H9 (cell line): ENCODE measurements around the gene SPTLC1. TPM values are rescaled to one million over a fixed set of nuclear protein-coding genes. Genes with fewer than 3 reads are reported as not detected.

Experiments
- DNase-seq: peaks from one replicate; pipeline ENCODE4 v3.0.0-alpha.2; 2017
- H2AFZ ChIP-seq: one replicate; pipeline ENCODE4 v1.6.1; 2013; ENCODE audit warnings: mild to moderate bottlenecking, low read length, control low read depth, moderate library complexity
- H2AK5ac ChIP-seq: 2 replicates; pipeline ENCODE4 v1.6.1; 2013; ENCODE audit warnings: low read length, control low read depth, mixed read lengths; ENCODE audit not compliant: insufficient read length
- H2BK120ac ChIP-seq: one replicate; pipeline ENCODE4 v1.6.1; 2013; ENCODE audit warnings: low read depth, mild to moderate bottlenecking, low read length, control low read depth, inconsistent platforms; ENCODE audit not compliant: poor library complexity, severe bottlenecking
- H2BK12ac ChIP-seq: 2 replicates; pipeline ENCODE4 v1.6.1; 2013; ENCODE audit warnings: low read length, control low read depth, mixed read lengths, low read depth; ENCODE audit not compliant: insufficient read length
- H2BK15ac ChIP-seq: 2 replicates; pipeline ENCODE4 v1.6.1; 2013; ENCODE audit warnings: low read depth, low read length, control low read depth
- H2BK20ac ChIP-seq: one replicate; pipeline ENCODE4 v1.6.1; 2013; ENCODE audit warnings: low read depth, mild to moderate bottlenecking, low read length, control low read depth, inconsistent platforms; ENCODE audit not compliant: poor library complexity, severe bottlenecking
- H2BK5ac ChIP-seq: 2 replicates; pipeline ENCODE4 v1.6.1; 2013; ENCODE audit warnings: low read length, control low read depth, mixed read lengths; ENCODE audit not compliant: insufficient read length
- H3K14ac ChIP-seq: 2 replicates; pipeline ENCODE4 v1.6.1; 2013; ENCODE audit warnings: low read length, control low read depth; ENCODE audit not compliant: insufficient read depth
- H3K18ac ChIP-seq: 2 replicates; pipeline ENCODE4 v1.6.1; 2013; ENCODE audit warnings: low read depth, mild to moderate bottlenecking, mixed read lengths, low read length, control low read depth; ENCODE audit not compliant: insufficient read length
- H3K23ac ChIP-seq: 2 replicates; pipeline ENCODE4 v1.6.1; 2013; ENCODE audit warnings: low read length, control low read depth, mixed read lengths, low read depth; ENCODE audit not compliant: insufficient read length
- H3K23me2 ChIP-seq: 2 replicates; pipeline ENCODE4 v1.6.1; 2013; ENCODE audit warnings: low read depth, mild to moderate bottlenecking, mixed read lengths, low read length, control low read depth; ENCODE audit not compliant: insufficient read length, poor library complexity, severe bottlenecking
- H3K27ac ChIP-seq: 2 replicates; pipeline ENCODE4 v1.5.1; 2013; ENCODE audit warnings: low read length, control low read depth, mixed read lengths, low read depth; ENCODE audit not compliant: insufficient read length
- H3K27me3 ChIP-seq: 2 replicates; pipeline ENCODE4 v1.6.1; 2013; ENCODE audit warnings: low read length, control low read depth, inconsistent platforms; ENCODE audit not compliant: insufficient read depth
- H3K4ac ChIP-seq: 2 replicates; pipeline ENCODE4 v1.6.1; 2013; ENCODE audit warnings: low read depth, mild to moderate bottlenecking, control low read depth, inconsistent platforms, low read length, moderate library complexity
- H3K4me1 ChIP-seq: 2 replicates; pipeline ENCODE4 v1.6.1; 2013; ENCODE audit warnings: low read length, control low read depth, inconsistent platforms; ENCODE audit not compliant: insufficient read depth
- H3K4me2 ChIP-seq: 2 replicates; pipeline ENCODE4 v1.6.1; 2013; ENCODE audit warnings: low read length, control low read depth, mixed read lengths; ENCODE audit not compliant: insufficient read length, insufficient read depth
- H3K56ac ChIP-seq: 2 replicates; pipeline ENCODE4 v1.6.1; 2013; ENCODE audit warnings: low read depth, mild to moderate bottlenecking, mixed read lengths, low read length, control low read depth; ENCODE audit not compliant: insufficient read length
- H3K79me1 ChIP-seq: 2 replicates; pipeline ENCODE4 v1.6.1; 2013; ENCODE audit warnings: low read depth, mild to moderate bottlenecking, moderate library complexity, low read length, control low read depth, inconsistent platforms; ENCODE audit not compliant: insufficient read depth, poor library complexity, severe bottlenecking
- H3K79me2 ChIP-seq: 2 replicates; pipeline ENCODE4 v1.6.1; 2013; ENCODE audit warnings: low read length, control low read depth, inconsistent platforms; ENCODE audit not compliant: insufficient read depth
- H3K9ac ChIP-seq: 2 replicates; pipeline ENCODE4 v1.6.1; 2013; ENCODE audit warnings: low read length, control low read depth, mixed read lengths; ENCODE audit not compliant: insufficient read length; ENCODE audit errors: extremely low read depth
- H3K9me3 ChIP-seq: one replicate; pipeline ENCODE4 v1.6.1; 2013; ENCODE audit warnings: low read depth, low read length, inconsistent platforms; ENCODE audit not compliant: control insufficient read depth
- H3T11ph ChIP-seq: one replicate; pipeline ENCODE4 v1.6.1; 2013; ENCODE audit warnings: mild to moderate bottlenecking, low read length, control low read depth, inconsistent platforms
- H4K20me1 ChIP-seq: one replicate; pipeline ENCODE4 v1.6.1; 2013; ENCODE audit not compliant: control insufficient read depth, insufficient read length, insufficient read depth
- H4K5ac ChIP-seq: 2 replicates; pipeline ENCODE4 v1.6.1; 2013; ENCODE audit warnings: low read depth, mild to moderate bottlenecking, mixed read lengths, low read length, control low read depth; ENCODE audit not compliant: insufficient read length
- H4K8ac ChIP-seq: replicated peaks from 2 replicates; pipeline ENCODE4 v1.6.1; 2013; ENCODE audit warnings: low read length, control low read depth, mixed read lengths, low read depth; ENCODE audit not compliant: insufficient read length
- H4K91ac ChIP-seq: 2 replicates; pipeline ENCODE4 v1.6.1; 2013; ENCODE audit warnings: low read depth, mild to moderate bottlenecking, moderate library complexity, mixed read lengths, low read length, control low read depth; ENCODE audit not compliant: insufficient read length
- H3K27ac Mint-ChIP-seq, 3 experiments: 2 replicates in 2 of 3; 3 replicates in 1 of 3; pipeline ENCODE4 v1.8.0; 2020 to 2021; ENCODE audit warnings: mixed read lengths in 3 of 3, mild to moderate bottlenecking in 1 of 3, moderate library complexity in 1 of 3
- H3K27me3 Mint-ChIP-seq: 2 replicates; pipeline ENCODE4 v1.8.0; 2021; ENCODE audit warnings: low read depth, mild to moderate bottlenecking, moderate library complexity, mixed read lengths
- H3K36me3 Mint-ChIP-seq, 3 experiments: 2 replicates in 2 of 3; 3 replicates in 1 of 3; pipeline ENCODE4 v1.8.0; 2020 to 2021; ENCODE audit warnings: low read depth in 3 of 3, mixed read lengths in 3 of 3; ENCODE audit not compliant: insufficient read depth in 1 of 3
- H3K4me1 Mint-ChIP-seq, 2 experiments: 2 replicates each; pipeline ENCODE4 v1.8.0; 2020; ENCODE audit warnings: mixed read lengths in 2 of 2
- H3K4me3 Mint-ChIP-seq, 2 experiments: 2 replicates in 1 of 2; 3 replicates in 1 of 2; pipeline ENCODE4 v1.8.0; 2020 to 2021; ENCODE audit warnings: mild to moderate bottlenecking in 2 of 2, mixed read lengths in 2 of 2, moderate library complexity in 1 of 2
- H3K9me3 Mint-ChIP-seq, 2 experiments: 2 replicates in 1 of 2; 3 replicates in 1 of 2; pipeline ENCODE4 v1.8.0; 2020; ENCODE audit warnings: mild to moderate bottlenecking in 2 of 2, mixed read lengths in 2 of 2, moderate library complexity in 1 of 2
- WGBS: extraction: QIAGEN DNeasy Blood & Tissue Kit; methylation state at CpG from one replicate; pipeline ENCODE4 v1.1.7; 2013; ENCODE audit warnings: missing lambda C conversion rate, low lambda C conversion rate, mixed read lengths; ENCODE audit not compliant: insufficient read length; ENCODE audit errors: extremely low coverage; 5-methylcytosine and 5-hydroxymethylcytosine counted together
- total RNA-seq: library from RNA; stranded (reverse); gene quantifications from 2 replicates; pipeline ENCODE4 v1.2.1, GENCODE V29; 2021
- TF ChIP-seq, protein P1 (sequence below): fragments of 200-600 bp; sonication (generic); conservative IDR thresholded peaks from 3 replicates; pipeline ENCODE4 v1.8.0; 2021; ENCODE audit warnings: antibody characterized with exemption, mild to moderate bottlenecking

The SPTLC1 gene
- total RNA-seq, 1 experiment from 2014 or later: 73.5 TPM

DNA sequence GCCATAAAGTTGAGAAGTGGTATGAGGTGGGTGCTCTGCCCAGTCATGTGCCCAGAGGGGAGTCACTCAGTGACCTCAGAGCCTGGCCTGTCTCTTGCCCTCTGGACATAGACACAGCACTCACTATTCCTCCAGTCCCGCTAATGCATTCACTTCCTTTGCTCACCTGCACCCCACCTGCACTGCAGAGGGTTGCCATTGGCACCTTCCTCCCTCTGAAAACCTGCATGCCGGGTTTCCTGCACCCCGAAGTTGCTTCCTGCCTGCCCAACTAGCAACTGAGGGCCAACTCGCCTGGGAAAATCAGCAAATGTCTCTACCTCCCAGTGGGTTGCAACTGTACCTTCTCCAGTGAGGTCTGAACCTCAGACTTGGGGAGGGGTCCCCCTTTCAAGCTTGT is 48.1 kb upstream of the SPTLC1 start:
- no peak overlapping the region for H2AFZ ChIP-seq
- no peaks in the 10 kb centered on the region for H4K20me1 ChIP-seq
- H3K9me3 ChIP-seq: no peaks in the 10 kb centered on the region
- H3T11ph ChIP-seq: no peak overlapping the region
- H2BK12ac ChIP-seq: no peak overlapping the region
- no peak overlapping the region for H4K5ac ChIP-seq
- H3K14ac ChIP-seq: no peak overlapping the region; the same call in 1 of the 2 replicates
- no peaks in the 10 kb centered on the region for H3K36me3 Mint-ChIP-seq
- H2BK20ac ChIP-seq: no peak overlapping the region
- H3K9me3 Mint-ChIP-seq: peaks cover 3% of the 10 kb centered on the region in 2 experiments; a peak in 3 of 5 replicates
- H3K4ac ChIP-seq: no peak overlapping the region
- no peak overlapping the region for H3K56ac ChIP-seq
- H2AK5ac ChIP-seq: no peak overlapping the region
- H2BK15ac ChIP-seq: no peak overlapping the region
- WGBS: no CpG with 5 or more reads among the region's 4 CpGs
- no peaks in the 10 kb centered on the region for H3K79me2 ChIP-seq
- peak; percentile 11 for DNase-seq
- H3K4me3 Mint-ChIP-seq: no peak overlapping the region
- H3K4me1 Mint-ChIP-seq: peaks cover 0 to 5% of the 10 kb centered on the region in 2 experiments; a peak in 2 of 4 replicates
- H3K27me3 Mint-ChIP-seq: no peaks in the 10 kb centered on the region; the same call in 1 of the 2 replicates
- no peak overlapping the region for H3K18ac ChIP-seq
- TF ChIP-seq, protein P1, sequence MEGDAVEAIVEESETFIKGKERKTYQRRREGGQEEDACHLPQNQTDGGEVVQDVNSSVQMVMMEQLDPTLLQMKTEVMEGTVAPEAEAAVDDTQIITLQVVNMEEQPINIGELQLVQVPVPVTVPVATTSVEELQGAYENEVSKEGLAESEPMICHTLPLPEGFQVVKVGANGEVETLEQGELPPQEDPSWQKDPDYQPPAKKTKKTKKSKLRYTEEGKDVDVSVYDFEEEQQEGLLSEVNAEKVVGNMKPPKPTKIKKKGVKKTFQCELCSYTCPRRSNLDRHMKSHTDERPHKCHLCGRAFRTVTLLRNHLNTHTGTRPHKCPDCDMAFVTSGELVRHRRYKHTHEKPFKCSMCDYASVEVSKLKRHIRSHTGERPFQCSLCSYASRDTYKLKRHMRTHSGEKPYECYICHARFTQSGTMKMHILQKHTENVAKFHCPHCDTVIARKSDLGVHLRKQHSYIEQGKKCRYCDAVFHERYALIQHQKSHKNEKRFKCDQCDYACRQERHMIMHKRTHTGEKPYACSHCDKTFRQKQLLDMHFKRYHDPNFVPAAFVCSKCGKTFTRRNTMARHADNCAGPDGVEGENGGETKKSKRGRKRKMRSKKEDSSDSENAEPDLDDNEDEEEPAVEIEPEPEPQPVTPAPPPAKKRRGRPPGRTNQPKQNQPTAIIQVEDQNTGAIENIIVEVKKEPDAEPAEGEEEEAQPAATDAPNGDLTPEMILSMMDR: no peak
- H3K4me2 ChIP-seq: no peak overlapping the region
- no peak overlapping the region for H2BK5ac ChIP-seq
- H3K23ac ChIP-seq: no peak overlapping the region
- H4K8ac ChIP-seq: no peak overlapping the region
- no peak overlapping the region for H2BK120ac ChIP-seq
- no peaks in the 10 kb centered on the region for H3K23me2 ChIP-seq
- no peak overlapping the region for H3K9ac ChIP-seq
- no peak overlapping the region for H4K91ac ChIP-seq
- no peak overlapping the region for H3K27ac Mint-ChIP-seq
- no peaks in the 10 kb centered on the region for H3K79me1 ChIP-seq
- H3K4me1 ChIP-seq: no peaks in the 10 kb centered on the region
- H3K27me3 ChIP-seq: no peaks in the 10 kb centered on the region
- H3K27ac ChIP-seq: no peak overlapping the region
